A549 (cell line): Measurements from ENCODE around the gene HCST.

Source experiments
- EP300 ChIP-seq, 2 experiments: fragments of >200 bp; sonication (Bioruptor Twin); formaldehyde crosslinking; IDR thresholded peaks; 2 replicates in 1 of 2; 3 replicates in 1 of 2; pipeline ENCODE4 v1.6.1; 2016 to 2017
- ESRRA ChIP-seq: fragments of 150-350 bp; IDR thresholded peaks from 2 replicates; pipeline ENCODE4 v1.6.1; 2014; ENCODE audit warnings: mild to moderate bottlenecking, low read length, borderline replicate concordance
- JUN ChIP-seq, 2 experiments: fragments of >200 bp; sonication (Bioruptor Twin); formaldehyde crosslinking; IDR thresholded peaks; 2 replicates in 1 of 2; 3 replicates in 1 of 2; pipeline ENCODE4 v1.6.1; 2016 to 2017
- MYC ChIP-seq: IDR thresholded peaks from 2 replicates; pipeline ENCODE4 v1.6.1; 2012; ENCODE audit warnings: mild to moderate bottlenecking, inconsistent platforms, low read length, improper control_type of control experiment, borderline replicate concordance
- POLR2A ChIP-seq: IDR thresholded peaks from 2 replicates; pipeline ENCODE4 v1.6.1; 2012; ENCODE audit warnings: mild to moderate bottlenecking, low read length
- RCOR1 ChIP-seq: fragments of 150-350 bp; IDR thresholded peaks from 2 replicates; pipeline ENCODE4 v1.6.1; 2014; ENCODE audit warnings: antibody characterized with exemption, low read length, low read depth
- RFX5 ChIP-seq: fragments of 450-650 bp; IDR thresholded peaks from 2 replicates; pipeline ENCODE4 v1.7.1; 2014; ENCODE audit warnings: antibody characterized with exemption, mild to moderate bottlenecking, moderate library complexity
- SMC3 ChIP-seq: fragments of >200 bp; sonication (Bioruptor Twin); formaldehyde crosslinking; IDR thresholded peaks from 3 replicates; pipeline ENCODE4 v1.6.1; 2018; ENCODE audit warnings: inconsistent platforms
- TF ChIP-seq, protein P1 (sequence below): IDR thresholded peaks from 2 replicates; pipeline ENCODE4 v1.6.1; 2012
- TF ChIP-seq, protein P2 (sequence below): IDR thresholded peaks from 2 replicates; pipeline ENCODE4 v1.6.1; 2012
- TF ChIP-seq, protein P3 (sequence below): fragments of >200 bp; sonication (Bioruptor Twin); formaldehyde crosslinking; IDR thresholded peaks from 3 replicates; pipeline ENCODE4 v1.5.1; 2016
- TF ChIP-seq, protein P4 (sequence below): fragments of 250-450 bp; sonication (Bioruptor Pico); IDR thresholded peaks from 2 replicates; pipeline ENCODE4 v1.5.0; 2021; ENCODE audit warnings: mild to moderate bottlenecking, moderate library complexity, borderline replicate concordance
- TF ChIP-seq, protein P5 (sequence below): fragments of 200-600 bp; sonication (generic); IDR thresholded peaks from 2 replicates; pipeline ENCODE4 v1.6.1; 2016; ENCODE audit warnings: antibody characterized with exemption, mild to moderate bottlenecking, moderate library complexity

DNA sequence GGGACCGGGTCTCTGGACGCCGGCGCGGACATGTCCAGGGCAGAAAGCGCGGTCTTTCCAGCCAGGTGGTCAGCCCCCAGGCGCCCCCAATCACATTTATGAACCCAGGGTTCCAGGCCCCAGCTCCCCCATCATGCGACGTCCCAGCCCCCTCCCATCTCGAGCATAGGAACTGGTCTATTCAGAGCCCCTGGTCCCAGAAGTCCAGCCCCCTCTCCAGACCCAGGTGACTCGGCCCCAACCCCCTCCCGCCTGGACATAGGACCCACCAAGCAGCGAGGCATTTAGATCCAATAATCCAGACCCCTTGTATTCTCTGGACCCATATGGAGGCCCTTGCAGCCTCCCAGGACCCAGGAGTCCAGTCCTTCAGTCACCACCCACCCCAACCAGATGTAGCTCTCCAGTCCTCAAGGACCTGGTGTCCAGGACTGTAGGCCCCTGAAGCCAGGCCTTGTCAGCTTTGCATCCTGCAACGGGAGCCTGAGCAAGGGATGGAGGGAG is 33.5 kb upstream of the HCST start:
- TF ChIP-seq, protein P1, sequence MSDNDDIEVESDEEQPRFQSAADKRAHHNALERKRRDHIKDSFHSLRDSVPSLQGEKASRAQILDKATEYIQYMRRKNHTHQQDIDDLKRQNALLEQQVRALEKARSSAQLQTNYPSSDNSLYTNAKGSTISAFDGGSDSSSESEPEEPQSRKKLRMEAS = no peak
- TF ChIP-seq SMC3 (no peak), RCOR1 (no peak), JUN (IDR thresholded peaks at IDR 0.05) (no peak; a peak in 1 of 5 replicates), MYC (no peak), EP300 (IDR thresholded peaks at IDR 0.05) (no peak), ESRRA (no peak), RFX5 (no peak), POLR2A (no peak)
- TF ChIP-seq, protein P2, sequence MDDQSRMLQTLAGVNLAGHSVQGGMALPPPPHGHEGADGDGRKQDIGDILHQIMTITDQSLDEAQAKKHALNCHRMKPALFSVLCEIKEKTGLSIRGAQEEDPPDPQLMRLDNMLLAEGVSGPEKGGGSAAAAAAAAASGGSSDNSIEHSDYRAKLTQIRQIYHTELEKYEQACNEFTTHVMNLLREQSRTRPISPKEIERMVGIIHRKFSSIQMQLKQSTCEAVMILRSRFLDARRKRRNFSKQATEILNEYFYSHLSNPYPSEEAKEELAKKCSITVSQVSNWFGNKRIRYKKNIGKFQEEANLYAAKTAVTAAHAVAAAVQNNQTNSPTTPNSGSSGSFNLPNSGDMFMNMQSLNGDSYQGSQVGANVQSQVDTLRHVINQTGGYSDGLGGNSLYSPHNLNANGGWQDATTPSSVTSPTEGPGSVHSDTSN = no peak
- TF ChIP-seq, protein P3, sequence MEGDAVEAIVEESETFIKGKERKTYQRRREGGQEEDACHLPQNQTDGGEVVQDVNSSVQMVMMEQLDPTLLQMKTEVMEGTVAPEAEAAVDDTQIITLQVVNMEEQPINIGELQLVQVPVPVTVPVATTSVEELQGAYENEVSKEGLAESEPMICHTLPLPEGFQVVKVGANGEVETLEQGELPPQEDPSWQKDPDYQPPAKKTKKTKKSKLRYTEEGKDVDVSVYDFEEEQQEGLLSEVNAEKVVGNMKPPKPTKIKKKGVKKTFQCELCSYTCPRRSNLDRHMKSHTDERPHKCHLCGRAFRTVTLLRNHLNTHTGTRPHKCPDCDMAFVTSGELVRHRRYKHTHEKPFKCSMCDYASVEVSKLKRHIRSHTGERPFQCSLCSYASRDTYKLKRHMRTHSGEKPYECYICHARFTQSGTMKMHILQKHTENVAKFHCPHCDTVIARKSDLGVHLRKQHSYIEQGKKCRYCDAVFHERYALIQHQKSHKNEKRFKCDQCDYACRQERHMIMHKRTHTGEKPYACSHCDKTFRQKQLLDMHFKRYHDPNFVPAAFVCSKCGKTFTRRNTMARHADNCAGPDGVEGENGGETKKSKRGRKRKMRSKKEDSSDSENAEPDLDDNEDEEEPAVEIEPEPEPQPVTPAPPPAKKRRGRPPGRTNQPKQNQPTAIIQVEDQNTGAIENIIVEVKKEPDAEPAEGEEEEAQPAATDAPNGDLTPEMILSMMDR = no peak
- TF ChIP-seq, protein P4, sequence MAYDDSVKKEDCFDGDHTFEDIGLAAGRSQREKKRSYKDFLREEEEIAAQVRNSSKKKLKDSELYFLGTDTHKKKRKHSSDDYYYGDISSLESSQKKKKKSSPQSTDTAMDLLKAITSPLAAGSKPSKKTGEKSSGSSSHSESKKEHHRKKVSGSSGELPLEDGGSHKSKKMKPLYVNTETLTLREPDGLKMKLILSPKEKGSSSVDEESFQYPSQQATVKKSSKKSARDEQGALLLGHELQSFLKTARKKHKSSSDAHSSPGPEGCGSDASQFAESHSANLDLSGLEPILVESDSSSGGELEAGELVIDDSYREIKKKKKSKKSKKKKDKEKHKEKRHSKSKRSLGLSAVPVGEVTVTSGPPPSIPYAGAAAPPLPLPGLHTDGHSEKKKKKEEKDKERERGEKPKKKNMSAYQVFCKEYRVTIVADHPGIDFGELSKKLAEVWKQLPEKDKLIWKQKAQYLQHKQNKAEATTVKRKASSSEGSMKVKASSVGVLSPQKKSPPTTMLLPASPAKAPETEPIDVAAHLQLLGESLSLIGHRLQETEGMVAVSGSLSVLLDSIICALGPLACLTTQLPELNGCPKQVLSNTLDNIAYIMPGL (CRISPR knock-in tag) = no peak
- TF ChIP-seq, protein P5, sequence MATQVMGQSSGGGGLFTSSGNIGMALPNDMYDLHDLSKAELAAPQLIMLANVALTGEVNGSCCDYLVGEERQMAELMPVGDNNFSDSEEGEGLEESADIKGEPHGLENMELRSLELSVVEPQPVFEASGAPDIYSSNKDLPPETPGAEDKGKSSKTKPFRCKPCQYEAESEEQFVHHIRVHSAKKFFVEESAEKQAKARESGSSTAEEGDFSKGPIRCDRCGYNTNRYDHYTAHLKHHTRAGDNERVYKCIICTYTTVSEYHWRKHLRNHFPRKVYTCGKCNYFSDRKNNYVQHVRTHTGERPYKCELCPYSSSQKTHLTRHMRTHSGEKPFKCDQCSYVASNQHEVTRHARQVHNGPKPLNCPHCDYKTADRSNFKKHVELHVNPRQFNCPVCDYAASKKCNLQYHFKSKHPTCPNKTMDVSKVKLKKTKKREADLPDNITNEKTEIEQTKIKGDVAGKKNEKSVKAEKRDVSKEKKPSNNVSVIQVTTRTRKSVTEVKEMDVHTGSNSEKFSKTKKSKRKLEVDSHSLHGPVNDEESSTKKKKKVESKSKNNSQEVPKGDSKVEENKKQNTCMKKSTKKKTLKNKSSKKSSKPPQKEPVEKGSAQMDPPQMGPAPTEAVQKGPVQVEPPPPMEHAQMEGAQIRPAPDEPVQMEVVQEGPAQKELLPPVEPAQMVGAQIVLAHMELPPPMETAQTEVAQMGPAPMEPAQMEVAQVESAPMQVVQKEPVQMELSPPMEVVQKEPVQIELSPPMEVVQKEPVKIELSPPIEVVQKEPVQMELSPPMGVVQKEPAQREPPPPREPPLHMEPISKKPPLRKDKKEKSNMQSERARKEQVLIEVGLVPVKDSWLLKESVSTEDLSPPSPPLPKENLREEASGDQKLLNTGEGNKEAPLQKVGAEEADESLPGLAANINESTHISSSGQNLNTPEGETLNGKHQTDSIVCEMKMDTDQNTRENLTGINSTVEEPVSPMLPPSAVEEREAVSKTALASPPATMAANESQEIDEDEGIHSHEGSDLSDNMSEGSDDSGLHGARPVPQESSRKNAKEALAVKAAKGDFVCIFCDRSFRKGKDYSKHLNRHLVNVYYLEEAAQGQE = no peak
